Bone marrow (tissue), 2 donors: ENCODE measurements around the gene CHAT.
"Not testable (repeated sequence)": the region's sequence is repeated elsewhere in the genome, so short reads cannot be mapped to it uniquely, and the experiment has no call there.

ENCODE experiments used
- DNase-seq, 2 donors: peaks; one replicate each; lab custom pipeline; 2025; lab: John Stamatoyannopoulos, UW

The CHAT gene

DNA sequence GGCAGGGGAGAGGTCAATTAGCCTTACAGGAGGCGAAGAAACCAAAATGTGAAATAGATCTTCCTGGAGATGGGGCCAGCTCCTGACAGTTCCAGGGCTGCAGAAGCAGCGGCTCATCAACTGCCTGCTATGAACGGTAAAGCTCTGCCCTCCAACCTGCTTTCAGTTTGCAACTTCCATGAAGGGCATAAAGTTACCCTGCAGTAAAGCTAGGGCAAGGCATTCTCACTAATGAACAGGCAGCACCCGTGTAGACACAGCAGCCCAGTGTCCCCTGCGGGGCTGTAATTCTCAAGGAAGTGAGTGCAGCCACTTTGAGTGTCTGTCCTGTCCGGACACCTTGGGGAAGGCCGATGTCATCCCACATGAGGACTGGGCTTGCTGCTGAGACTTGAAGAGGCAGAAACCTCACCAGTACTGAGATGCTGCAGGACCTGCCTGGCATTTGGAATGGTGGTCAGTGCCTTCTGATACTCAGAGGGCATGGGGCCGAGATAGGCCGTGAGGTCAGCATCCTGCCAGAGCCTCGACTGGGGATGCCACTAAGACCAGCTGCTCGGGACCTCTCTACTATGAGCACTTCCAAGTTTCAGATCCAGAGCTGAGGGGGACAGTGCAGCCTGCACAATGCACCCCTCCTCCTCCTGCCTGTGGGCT, 39.6 kb downstream of the CHAT start:
- DNase-seq, result no peak

DNA sequence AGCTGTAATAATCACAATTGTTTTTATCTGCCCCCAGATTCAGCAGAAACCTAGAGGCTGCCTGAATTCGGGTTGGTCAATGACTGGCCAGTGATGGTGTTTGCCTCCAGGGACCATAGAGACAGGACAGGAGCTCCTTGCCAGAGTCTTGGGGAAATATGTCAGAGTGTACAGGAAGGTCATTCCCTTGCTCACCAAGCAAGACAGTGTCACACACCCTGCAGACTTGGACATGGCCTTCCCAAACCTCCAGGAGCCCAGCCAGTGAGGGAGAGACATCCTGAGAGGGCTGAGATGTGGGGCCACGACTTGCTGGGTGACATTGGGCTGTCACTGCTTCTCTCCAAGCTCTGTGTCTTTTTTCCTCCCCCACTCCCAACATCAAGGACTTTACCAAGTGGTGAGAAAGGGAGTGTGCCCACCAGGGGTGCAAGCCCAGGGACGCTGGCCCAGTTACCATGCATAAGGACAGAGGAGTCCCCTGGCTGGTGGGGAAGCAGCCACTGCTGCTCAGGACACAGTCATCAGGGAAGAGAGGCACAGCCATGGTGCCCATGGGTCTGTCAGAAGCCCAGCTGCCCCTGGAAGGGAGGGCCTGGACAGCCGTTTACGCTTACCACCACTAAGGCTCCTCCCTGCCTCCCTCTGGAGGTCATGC, 40.3 kb downstream of the CHAT start:
- no peak for DNase-seq

DNA sequence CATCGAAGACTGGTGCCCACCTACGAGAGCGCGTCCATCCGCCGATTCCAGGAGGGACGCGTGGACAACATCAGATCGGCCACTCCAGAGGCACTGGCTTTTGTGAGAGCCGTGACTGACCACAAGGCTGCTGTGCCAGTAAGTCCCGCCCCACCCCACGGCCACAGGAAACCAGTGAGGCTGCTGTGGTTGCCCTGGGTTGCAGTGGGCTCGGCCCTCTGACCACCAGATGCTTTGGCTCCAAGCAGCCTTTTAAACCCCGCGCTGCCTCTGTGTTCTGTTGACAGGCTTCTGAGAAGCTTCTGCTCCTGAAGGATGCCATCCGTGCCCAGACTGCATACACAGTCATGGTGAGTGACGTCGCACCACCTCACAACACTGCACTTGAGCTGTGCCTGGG, 41.3 kb downstream of the CHAT start:
- DNase-seq, result no peak

DNA sequence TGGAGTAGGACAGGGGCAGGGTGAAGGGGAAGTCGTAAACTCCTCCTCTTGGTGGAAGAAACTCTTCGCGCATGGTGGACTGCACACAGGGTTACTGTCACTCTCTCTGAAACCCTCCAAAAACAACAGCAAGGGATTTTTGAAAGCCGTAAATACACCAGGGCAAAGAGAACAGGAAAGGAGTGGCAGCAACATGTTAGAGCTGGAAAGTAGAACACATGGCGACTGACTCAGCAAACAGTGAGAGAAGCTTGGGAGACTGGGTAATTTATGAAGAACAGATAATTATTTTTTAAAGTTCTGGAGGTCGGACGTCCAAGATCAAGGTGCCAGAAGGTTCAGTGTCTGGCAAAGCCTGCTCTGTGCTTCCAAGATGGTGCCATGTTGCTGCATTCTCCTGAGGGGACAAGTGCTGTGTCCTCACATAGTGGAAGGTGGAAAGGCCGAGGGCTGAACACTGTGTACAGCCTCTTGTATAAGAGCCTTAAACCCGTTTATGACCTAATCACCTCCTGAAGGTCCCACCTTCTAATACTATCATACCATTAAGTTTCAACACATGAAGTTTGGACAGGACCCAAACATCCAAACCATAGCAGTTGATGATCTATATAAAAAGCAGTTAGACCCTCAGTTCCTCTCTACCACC, 43.1 kb downstream of the CHAT start:
- no peak for DNase-seq

DNA sequence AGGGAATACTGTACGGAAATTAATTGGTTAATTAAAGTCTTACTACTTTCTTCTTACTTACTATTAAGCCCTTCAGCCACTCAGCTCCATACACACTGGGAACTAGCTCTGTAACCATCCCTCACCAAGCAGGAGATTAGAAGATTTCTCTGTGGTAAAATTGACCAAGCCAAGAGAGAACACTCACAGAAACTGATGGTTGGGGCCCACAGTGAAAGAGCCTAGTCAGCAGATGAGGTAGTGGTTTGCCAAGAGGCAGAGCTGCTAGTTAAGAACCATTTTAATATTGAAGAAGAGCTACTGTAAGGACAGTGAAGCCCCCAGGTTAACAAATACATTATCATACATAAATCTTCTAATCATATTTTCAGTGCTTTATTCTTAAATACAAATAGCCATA, 43.8 kb downstream of the CHAT start:
- DNase-seq, result no peak

DNA sequence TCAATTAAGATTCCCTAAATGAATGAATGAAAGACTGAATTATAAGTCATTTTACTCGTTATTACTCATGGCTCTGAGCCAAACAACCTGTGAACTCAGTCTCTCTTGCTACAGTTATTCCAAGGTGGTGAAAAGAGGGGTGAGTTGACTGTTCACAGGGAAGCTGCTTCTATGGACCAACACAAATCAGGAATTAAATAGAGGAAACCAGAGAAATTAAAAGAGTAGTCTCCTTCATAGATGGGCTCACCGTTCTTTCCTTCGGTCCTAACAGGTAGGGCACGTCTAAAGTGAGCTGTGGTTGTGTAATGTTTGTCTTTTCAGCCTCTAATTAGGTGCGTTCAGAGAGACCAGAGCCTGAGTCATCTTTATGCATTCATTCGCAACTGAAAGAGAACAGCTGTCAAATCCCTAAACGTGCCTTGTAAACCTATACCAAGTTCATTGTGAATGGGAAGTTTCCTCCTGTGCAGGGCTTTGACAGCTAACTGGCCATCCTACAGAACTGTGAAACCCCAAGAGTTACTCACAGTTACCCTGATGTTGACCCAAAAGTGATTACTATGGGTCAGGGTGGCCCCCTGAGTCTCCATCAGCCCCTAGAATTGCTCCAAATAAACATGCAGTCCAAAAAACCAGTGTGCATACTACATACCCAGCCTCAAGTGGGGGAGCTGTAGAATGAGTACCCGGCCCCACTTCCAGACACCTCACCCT, 47.5 kb downstream of the CHAT start:
- no peak for DNase-seq

DNA sequence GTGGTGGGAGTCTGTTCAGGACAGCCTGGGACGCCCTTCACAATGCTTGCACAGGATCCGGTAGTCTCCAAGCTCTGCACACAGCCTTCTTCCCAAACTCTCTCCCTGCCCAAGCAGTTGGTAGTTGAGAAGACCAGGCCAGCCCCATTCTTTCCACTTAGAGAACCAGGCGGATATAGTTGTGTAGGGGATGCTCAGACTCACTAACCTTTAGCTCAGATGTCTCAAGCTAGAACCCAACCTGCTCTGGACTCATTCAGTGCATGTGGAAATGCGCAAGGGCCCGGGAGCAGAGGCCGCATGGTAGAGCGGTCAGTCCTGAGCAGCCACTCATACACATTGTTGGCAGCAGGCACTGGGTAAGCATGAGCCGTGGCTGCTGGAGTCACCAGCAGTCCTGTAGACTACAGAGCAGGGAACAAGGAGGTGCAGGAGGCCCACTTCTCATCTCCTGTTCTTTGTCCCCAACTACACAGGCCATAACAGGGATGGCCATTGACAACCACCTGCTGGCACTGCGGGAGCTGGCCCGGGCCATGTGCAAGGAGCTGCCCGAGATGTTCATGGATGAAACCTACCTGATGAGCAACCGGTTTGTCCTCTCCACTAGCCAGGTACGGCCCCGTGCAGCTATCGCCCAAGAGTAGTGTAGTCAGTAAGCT, 48.5 kb downstream of the CHAT start:
- DNase-seq, result no peak

DNA sequence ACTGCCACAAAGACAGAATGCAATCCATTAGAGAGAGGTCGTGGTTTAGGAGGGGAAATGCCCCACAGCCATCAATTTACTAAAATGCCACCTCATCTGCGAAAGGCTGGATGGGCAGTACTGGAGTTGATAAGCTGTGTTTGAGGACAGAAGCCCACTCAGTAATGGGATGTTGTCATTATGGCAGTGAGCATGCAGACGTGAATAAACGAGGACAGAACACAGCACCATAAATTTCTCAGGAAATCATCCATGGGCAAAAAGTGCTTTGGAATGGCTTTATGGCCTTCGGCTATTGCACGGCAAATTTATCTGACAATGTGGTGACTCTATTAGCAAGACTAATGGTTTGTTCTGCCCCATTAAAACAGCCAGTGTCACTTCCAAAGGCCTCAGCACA, 49.8 kb downstream of the CHAT start:
- no peak for DNase-seq

DNA sequence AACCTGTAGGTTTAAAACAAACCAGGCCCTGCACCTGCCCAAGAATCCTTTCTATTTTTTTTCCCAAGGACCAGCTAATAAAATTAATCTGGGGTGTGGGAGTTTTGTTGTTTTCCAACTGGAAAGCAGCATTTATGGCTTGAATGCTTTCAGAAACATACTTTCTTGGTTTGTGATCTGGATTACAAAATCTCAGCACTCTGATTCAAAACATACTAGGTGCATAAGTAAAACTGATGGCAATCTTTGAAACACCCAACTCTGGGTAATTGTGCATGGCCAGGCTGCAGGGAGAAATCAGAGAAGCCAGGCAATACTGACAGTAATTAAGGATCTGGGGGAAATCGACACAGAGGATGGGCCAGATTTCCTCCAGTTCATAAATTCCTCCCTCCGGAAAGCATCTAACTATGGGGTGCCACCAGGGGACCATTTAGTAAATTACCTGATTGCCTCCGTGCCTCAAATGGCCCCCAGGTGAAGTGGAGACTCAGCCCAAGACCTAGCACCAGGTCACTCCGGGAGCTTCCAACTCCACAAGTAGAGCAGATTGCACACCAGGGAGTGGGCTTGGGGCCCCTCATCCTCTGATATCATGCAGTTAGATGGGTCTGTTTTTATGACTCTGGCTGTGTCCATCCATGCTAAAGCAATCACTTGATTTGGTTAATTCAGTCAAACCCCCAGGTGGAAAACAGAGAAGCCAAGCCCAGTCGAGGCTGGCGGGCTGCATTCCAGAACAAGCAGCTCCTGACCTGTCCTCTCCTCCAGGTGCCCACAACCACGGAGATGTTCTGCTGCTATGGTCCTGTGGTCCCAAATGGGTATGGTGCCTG, 50.4 kb downstream of the CHAT start:
- DNase-seq, result no peak

DNA sequence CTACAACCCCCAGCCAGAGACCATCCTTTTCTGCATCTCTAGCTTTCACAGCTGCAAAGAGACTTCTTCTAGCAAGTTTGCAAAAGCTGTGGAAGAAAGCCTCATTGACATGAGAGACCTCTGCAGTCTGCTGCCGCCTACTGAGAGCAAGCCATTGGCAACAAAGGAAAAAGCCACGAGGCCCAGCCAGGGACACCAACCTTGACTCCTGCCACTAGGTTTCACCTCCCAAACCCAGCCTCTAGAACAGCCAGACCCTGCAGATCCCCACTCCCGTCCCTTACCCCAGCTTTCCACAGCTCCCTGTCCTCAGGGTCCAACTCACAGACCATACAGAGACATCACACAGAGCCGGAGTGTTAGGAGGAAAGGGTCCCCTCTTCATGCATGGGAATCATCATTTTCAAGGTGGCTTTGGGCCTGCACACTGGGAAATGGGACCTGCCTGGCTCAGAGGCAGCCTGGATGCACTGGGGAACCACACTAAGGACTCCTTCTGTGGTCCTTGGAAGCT, 51.1 kb downstream of the CHAT start:
- DNase-seq, result no peak

DNA sequence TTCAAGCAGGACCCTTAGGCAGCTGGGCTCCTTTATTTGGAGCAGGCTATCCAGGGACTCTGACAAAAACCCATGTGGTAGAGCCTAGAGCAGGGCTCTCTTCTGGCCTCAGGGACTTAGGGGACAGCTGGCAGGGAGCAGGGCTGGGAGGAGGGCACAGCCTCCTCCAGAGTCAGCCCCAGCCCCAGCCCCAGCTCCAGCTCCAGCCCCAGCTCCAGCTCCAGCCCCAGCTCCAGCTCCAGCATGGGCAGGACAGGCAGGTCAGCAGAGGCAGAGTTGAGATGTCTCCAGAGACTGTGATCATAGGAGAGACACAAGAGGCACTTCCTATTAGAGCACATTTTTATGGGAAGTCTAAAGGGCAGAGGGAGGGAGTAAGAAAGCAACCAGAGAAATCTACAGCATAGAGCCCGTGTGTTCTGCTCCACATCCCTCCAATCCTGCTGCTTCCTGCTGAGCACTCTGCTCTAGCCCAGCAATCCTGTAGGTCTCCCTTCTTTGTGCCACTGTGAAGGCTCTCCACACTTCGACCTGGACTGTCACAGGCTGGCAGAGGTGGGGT, 52.3 kb downstream of the CHAT start:
- DNase-seq, result no peak

DNA sequence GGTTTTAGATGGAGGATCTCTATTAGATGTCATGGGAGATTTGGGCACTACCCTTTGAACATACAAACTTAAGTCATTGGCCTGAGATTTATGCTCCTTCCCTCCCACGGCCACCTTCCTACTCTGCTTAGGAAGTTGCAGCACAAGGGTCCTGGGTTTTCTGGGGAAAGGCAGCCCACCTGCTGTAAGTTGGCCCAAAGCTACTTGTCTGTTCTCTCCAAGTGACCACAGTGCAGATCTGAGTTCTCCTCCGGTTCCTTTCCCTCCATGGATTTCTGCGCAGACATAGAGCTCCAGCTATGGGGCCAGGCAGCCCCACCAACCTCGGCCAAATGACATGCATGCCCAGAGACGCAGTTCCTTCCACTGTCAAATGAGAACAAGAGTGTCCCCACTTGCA, 52.8 kb downstream of the CHAT start:
- DNase-seq, result no peak

DNA sequence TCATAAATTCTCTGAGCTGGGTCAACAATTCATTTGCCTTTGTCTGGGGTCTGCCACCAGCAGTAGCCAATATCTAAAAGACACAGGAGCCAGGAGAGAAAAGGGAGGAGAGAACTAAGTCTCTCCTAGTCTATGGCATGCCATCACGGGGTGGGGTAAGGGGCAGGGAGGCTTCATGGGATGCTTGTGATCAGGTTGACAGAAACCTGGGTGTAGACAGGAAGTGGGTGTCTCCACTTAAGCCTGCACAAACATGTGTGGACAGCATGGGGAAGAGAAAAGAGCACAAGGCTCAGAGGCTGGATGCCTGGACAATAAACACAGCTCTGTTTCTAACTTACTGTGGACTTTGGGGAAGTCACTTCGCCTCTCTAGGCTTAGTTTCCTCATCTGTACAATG, 54.2 kb downstream of the CHAT start:
- no peak for DNase-seq

DNA sequence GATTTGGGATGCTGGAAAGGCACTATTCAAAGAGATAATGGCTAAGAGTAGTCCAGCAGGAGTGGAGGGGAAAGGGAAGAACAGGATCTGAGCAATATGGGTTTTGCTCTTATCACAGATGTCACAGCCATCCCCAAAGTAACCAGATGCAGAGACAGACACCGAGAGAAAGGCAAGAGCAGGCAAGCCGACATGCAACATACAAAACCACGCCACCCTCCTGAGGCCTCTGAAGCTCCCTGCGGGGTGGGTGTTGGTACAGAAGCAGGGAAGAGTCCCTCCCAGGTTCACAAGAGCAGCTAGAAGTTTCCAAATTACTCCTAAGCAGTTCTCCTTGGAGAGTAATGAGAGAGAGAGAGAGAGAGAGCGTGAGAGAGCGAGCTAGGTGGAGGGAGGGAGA, 54.8 kb downstream of the CHAT start:
- no peak for DNase-seq

DNA sequence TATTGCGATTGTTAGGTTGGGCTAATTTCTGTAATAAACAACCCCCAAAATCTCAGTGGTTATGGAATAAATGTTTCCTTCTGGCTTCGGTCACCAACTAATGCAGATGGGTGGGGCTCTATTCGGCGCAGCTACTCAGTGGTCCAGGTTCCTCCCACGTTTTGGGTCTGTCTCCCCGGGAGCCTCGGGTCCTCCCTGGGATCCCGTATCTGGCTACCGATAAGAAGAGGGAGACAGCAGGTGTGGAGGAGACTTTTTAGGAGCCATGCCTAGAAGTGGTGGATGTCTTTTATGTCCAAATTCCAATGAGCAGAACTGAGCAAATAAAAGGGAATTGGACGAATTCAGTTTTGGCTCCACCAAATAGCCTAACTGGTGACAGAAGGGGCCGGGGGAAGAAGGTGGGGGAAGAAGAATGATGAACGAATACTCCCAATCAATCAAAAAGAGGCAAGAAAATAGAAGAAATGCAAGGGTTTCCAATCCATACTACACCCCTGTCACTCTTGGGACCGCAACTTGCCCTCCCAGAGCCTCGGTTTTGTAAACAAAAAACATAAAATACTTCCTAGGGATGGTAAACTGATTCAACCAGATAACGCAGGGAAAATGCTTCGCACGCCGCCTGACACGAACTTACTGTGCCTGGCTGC, 65.1 kb downstream of the CHAT start:
- DNase-seq, result no peak

DNA sequence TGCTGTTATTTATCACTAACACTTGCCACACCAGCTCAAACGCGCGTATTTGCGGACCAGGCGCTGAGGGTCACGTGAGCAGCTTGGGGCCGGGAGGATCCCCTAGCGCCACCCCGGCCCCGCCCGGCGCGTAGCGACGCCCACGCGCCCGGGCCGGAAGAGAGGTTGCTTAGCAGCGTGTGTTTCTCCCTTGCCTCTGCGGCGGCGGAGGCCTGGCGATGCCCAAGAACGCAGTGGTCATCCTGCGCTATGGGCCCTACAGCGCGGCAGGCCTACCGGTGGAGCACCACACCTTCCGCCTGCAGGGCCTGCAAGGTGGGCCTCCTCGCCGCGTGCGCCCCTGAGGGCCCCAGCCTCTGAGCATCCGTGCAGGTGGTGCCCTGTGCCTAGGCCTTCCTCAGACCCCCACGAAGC, 65.7 kb downstream of the CHAT start, which contains the start of gene C10orf53:
TSS of gene C10orf53 (plus strand) at position 172 of the 414 bp plus-strand sequence. CDS start at position 219, 47 bp downstream.
- DNase-seq, result no peak

DNA sequence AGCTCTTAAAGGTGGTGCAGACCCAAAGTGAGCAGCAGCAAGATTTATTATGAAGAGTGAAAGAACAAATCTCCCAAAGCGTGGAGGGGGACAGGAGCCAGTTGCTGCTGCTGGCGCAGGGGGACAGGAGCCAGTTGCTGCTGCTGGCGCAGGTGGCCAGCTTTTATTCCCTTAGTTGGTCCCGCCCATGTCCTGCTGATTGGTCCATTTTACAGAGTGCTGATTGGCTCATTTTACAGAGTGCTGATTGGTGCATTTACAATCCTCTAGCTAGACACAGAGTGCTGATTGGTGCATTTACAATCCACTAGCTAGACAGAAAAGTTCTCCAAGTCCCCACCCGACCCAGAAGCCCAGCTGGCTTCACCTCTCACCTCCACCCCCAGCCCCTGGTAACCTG, 68.6 kb downstream of the CHAT start:
- DNase-seq, result not testable (repeated sequence)

DNA sequence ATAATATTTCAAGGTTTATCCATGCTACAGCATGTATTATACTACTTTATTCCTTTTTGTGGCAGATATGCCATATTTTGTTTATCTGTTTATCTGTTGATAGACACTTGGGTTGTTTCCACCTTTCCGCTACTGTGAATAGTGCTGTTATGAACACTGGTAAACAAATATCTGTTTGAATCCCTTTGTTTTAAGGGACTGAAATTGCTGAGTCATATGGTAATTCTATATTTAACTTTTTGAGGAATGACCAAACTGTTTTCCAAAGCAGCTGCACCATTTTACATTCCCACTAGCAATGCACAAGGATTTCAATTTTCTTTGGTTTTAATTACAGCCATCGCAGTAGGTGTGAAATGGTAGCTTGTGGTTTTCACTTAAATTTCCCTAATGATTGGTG, 69.0 kb downstream of the CHAT start:
- DNase-seq, result no peak

DNA sequence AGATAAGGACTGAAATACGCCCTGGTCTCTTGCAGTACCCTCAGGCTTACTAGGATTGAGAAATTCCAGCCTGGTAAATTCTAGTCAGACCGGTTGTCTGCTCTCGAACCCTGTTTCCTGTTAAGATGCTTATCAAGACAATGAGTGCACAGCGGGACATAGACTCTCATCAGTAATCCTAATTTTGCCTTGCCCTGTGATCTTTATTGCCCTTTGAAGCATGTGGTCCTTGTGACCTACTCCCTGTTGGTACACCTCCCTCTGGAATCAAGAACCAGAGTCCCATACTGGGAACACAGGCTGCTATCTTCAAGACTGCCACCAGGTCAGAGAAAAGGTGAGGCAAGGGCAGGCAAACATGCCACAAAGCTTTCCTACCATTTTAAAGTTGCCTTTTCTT, 72.8 kb downstream of the CHAT start:
- no peak for DNase-seq

DNA sequence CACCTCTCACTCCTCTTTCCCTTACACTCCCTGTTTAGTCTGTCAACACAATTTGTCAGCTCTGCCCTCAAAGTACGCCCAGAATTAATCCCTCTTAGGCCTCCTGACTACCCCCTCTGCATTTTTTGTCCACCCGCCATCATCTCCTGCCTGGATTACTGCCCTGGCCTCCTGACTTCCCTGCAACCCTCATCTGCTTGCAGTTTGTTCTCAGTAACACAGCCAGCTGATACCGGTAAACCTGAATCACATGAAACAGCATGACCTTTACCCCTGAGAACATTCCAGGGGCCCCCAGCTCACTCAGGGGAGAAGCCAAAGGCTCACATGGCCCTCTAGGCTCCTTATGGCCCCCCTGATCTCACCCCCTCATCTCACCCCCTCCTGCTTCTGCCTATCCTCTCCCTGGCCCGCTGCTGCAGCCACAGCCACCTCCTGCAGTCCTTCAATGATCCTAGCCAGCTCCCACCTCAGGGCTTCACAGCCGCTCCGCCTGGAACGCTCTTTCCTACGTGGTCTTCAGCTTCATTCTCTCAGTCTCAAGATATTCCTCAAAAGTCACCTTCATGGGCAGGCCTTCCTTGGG, 74.5 kb downstream of the CHAT start:
- DNase-seq, result no peak
